ENCODE results near the gene BAK1.

DNA sequence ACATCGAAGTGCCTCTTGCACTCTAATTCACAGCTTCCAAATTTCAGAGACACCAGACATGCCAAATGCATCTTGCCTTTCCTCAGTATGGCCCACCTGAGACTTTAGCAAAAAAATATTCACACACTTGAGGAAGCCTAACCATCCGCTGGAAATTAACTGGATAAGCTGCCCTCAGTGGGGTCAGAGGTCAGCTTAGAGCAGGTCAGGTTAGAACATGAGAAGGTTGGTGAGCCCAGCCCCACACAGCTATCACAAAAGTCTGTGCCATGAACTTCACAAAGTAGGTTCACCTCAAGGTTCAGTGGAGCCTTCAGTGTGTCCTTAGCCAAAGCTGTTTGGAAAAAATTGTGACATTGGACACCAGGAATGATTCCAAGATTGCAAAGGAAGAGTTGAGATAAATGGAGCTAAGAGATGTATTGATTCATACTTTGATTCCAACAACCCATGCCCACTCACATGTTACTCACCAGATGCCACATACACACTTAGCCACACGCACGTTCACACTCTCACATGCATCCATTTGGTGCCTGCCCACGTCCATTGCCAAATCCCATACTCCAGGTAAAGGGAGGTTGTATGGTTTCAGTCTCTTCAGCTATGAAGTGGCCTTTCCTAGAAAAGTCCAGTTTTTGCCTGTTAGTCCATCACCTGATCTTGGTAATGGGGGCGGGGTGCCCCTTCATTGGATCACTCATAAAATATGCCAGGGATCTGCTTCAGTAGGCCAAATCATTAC is 11.1 kb downstream of the BAK1 start:
- TF ChIP-seq POLR2A (IDR thresholded peaks at IDR 0.05) (no peak), EP300 (IDR thresholded peaks at IDR 0.05) (no peak), POLR2AphosphoS5 (IDR thresholded peaks at IDR 0.05) (no peak)
- TF ChIP-seq, protein P1, sequence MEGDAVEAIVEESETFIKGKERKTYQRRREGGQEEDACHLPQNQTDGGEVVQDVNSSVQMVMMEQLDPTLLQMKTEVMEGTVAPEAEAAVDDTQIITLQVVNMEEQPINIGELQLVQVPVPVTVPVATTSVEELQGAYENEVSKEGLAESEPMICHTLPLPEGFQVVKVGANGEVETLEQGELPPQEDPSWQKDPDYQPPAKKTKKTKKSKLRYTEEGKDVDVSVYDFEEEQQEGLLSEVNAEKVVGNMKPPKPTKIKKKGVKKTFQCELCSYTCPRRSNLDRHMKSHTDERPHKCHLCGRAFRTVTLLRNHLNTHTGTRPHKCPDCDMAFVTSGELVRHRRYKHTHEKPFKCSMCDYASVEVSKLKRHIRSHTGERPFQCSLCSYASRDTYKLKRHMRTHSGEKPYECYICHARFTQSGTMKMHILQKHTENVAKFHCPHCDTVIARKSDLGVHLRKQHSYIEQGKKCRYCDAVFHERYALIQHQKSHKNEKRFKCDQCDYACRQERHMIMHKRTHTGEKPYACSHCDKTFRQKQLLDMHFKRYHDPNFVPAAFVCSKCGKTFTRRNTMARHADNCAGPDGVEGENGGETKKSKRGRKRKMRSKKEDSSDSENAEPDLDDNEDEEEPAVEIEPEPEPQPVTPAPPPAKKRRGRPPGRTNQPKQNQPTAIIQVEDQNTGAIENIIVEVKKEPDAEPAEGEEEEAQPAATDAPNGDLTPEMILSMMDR (IDR thresholded peaks at IDR 0.05): no peak

Measured in stomach (tissue), 4 donors.